OCI-LY7 (cell line): ENCODE results near the gene HLA-A. TPM values are rescaled to one million over a fixed set of nuclear protein-coding genes. Genes with fewer than 3 reads are reported as not detected.
A peak's percentile ranks its signal among the peaks of the same experiment; 100 is the strongest.
"Not testable (repeated sequence)": the region's sequence is repeated elsewhere in the genome, so short reads cannot be mapped to it uniquely, and the experiment has no call there.

Experiments
- BruUV-seq: library from RNA; stranded (reverse); fragments of 400-500 nt; replicated peaks from 2 replicates; lab custom pipeline; 2021; lab: Mats Ljungman, UMichigan
- CTCF ChIA-PET: fragments of 300-600 bp; sonication (Branson Sonifier 250); formaldehyde crosslinking; loops from one replicate; lab custom pipeline; 2022; ENCODE audit warnings: antibody characterized with exemption; ENCODE audit not compliant: unreplicated experiment; lab: Charles Lee
- POLR2A ChIA-PET: fragments of 300-600 bp; sonication (Branson Sonifier 250); formaldehyde crosslinking; loops from one replicate; lab custom pipeline; 2022; ENCODE audit warnings: antibody characterized with exemption; lab: Charles Lee
- DNase-seq: peaks from one replicate; pipeline ENCODE4 v3.0.0-alpha.2; 2015; ENCODE audit warnings: low spot score
- H2AFZ ChIP-seq: fragments of 200-600 bp; sonication (generic), shearing (Covaris generic); 2 replicates; pipeline ENCODE4 v1.6.1; 2014; ENCODE audit warnings: mild to moderate bottlenecking, antibody characterized with exemption, low read length, moderate library complexity
- H3K27ac ChIP-seq: fragments of 200-600 bp; sonication (generic); 2 replicates; pipeline ENCODE4 v1.5.1; 2014; ENCODE audit warnings: mixed run types, low read depth, mild to moderate bottlenecking, moderate library complexity, low read length, inconsistent platforms; ENCODE audit not compliant: poor library complexity, severe bottlenecking
- H3K36me3 ChIP-seq: fragments of 200-600 bp; sonication (generic); 2 replicates; pipeline ENCODE4 v1.6.1; 2014; ENCODE audit warnings: mild to moderate bottlenecking, antibody characterized with exemption, low read length, moderate library complexity, mixed read lengths; ENCODE audit not compliant: insufficient read depth
- H3K4me1 ChIP-seq: fragments of 200-600 bp; sonication (generic); 2 replicates; pipeline ENCODE4 v1.5.1; 2014; ENCODE audit warnings: mild to moderate bottlenecking, low read length; ENCODE audit not compliant: insufficient read depth, poor library complexity, severe bottlenecking
- H3K4me2 ChIP-seq: fragments of 200-600 bp; sonication (generic); 2 replicates; pipeline ENCODE4 v1.6.1; 2014; ENCODE audit warnings: mild to moderate bottlenecking, low read length
- H3K4me3 ChIP-seq: fragments of 200-600 bp; sonication (generic); 2 replicates; pipeline ENCODE4 v1.5.1; 2014; ENCODE audit warnings: mild to moderate bottlenecking, low read depth, low read length; ENCODE audit not compliant: poor library complexity, severe bottlenecking
- H3K79me2 ChIP-seq: fragments of 200-600 bp; sonication (generic); 2 replicates; pipeline ENCODE4 v1.6.1; 2016; ENCODE audit warnings: low read depth, mild to moderate bottlenecking, low read length, moderate library complexity, mixed read lengths; ENCODE audit not compliant: insufficient read depth
- H3K9me2 ChIP-seq: fragments of 200-600 bp; sonication (generic); 2 replicates; pipeline ENCODE4 v1.6.1; 2016; ENCODE audit warnings: mild to moderate bottlenecking, low read length, mixed read lengths; ENCODE audit not compliant: insufficient read depth
- H3K9me3 ChIP-seq: fragments of 200-600 bp; sonication (generic); 2 replicates; pipeline ENCODE4 v1.6.1; 2014; ENCODE audit warnings: mild to moderate bottlenecking, mixed run types, low read length, mixed read lengths
- H4K20me1 ChIP-seq: fragments of 200-600 bp; sonication (generic); 2 replicates; pipeline ENCODE4 v1.6.1; 2014; ENCODE audit warnings: mild to moderate bottlenecking, antibody characterized with exemption, low read length, moderate library complexity, mixed read lengths; ENCODE audit not compliant: insufficient read depth
- CTCF ChIP-seq: fragments of 200-600 bp; sonication (generic); conservative IDR thresholded peaks from 2 replicates; pipeline ENCODE4 v1.5.1; 2014; ENCODE audit warnings: mild to moderate bottlenecking, antibody characterized with exemption, low read length, moderate library complexity, mixed read lengths
- EZH2phosphoT487 ChIP-seq: fragments of 200-600 bp; sonication (generic); IDR thresholded peaks from 2 replicates; pipeline ENCODE4 v1.6.1; 2018; ENCODE audit warnings: low read depth, borderline replicate concordance, mild to moderate bottlenecking, mixed run types, antibody characterized with exemption, low read length, moderate library complexity, mixed read lengths
- intact Hi-C: fragments of 100-400 bp; cut with micrococcal nuclease; formaldehyde crosslinking; loops from one replicate; pipeline ENCODE4 v1.10.0; 2022; ENCODE audit not compliant: unreplicated experiment
- total RNA-seq, 2 experiments: library from RNA; depleted of rRNA in 1 of 2; stranded (reverse); fragments of >200 nt in 1 of 2; shearing (Covaris generic) in 1 of 2; gene quantifications; 2 replicates each; pipeline ENCODE4 v1.2.3, GENCODE V29; 2014 to 2022

The HLA-A gene
- total RNA-seq, 2 experiments from 2014 or later = 393 to 672 TPM

- no peaks in the 10 kb centered on the region for H3K79me2 ChIP-seq
- no peaks in the 10 kb centered on the region for H3K9me2 ChIP-seq
- peak overlapping the region; percentile 62 for H3K4me3 ChIP-seq
- H3K4me1 ChIP-seq = peaks cover 10% of the 10 kb centered on the region
- no peak for TF ChIP-seq EZH2phosphoT487
- no peak for TF ChIP-seq CTCF
- DNase-seq = peak; percentile 56
- ChIA-PET POLR2A (no interaction called here), CTCF (no interaction called here)
- H2AFZ ChIP-seq = peak overlapping the region; percentile 84
- no peaks in the 10 kb centered on the region for H3K9me3 ChIP-seq
- BruUV-seq = no TSS peak
- H4K20me1 ChIP-seq = no peaks in the 10 kb centered on the region
- no peaks in the 10 kb centered on the region for H3K36me3 ChIP-seq
- no peak overlapping the region for H3K27ac ChIP-seq
- intact Hi-C loops = no loop called here
- peak overlapping the region; percentile 76 for H3K4me2 ChIP-seq
These were observed 15.7 kb upstream of the HLA-A start for GRCh38 chr6:29926413-29927274.

GRCh38 chr6:29927275-29927569 is 15.1 kb upstream of the HLA-A start:
- intact Hi-C loops = no loop called here
- Histone ChIP-seq H3K4me1 (peaks cover 10% of the 10 kb centered on the region), H3K36me3 (no peaks in the 10 kb centered on the region), H4K20me1 (no peaks in the 10 kb centered on the region), H3K4me2 (peak overlapping the region; percentile 76), H3K4me3 (peak overlapping the region; percentile 62), H3K27ac (no peak overlapping the region), H3K79me2 (no peaks in the 10 kb centered on the region), H2AFZ (peak overlapping the region; percentile 84; the same call in 1 of the 2 replicates), H3K9me3 (no peaks in the 10 kb centered on the region), H3K9me2 (no peaks in the 10 kb centered on the region)
- CTCF ChIA-PET = no interaction called here
- POLR2A ChIA-PET = no interaction called here
- TF ChIP-seq CTCF = no peak
- no peak for TF ChIP-seq EZH2phosphoT487
- BruUV-seq = no TSS peak
- DNase-seq = no peak

- Histone ChIP-seq H3K4me2 (no peak overlapping the region), H3K4me3 (no peak overlapping the region), H3K27ac (no peak overlapping the region), H3K9me3 (no peaks in the 10 kb centered on the region), H3K36me3 (no peaks in the 10 kb centered on the region), H4K20me1 (no peaks in the 10 kb centered on the region), H3K79me2 (no peaks in the 10 kb centered on the region), H3K9me2 (no peaks in the 10 kb centered on the region), H3K4me1 (peaks cover 10% of the 10 kb centered on the region), H2AFZ (no peak overlapping the region)
- intact Hi-C loops = no loop called here
- no TSS peak for BruUV-seq
- DNase-seq = no peak
- POLR2A ChIA-PET = no interaction called here
- CTCF ChIA-PET = no interaction called here
- TF ChIP-seq CTCF (no peak), EZH2phosphoT487 (no peak)
These were observed 14.4 kb upstream of the HLA-A start for GRCh38 chr6:29927841-29928388.

GRCh38 chr6:29930047-29930446 is 12.3 kb upstream of the HLA-A start:
- H2AFZ ChIP-seq, DNase-seq, H3K36me3 ChIP-seq, H3K4me3 ChIP-seq, H3K79me2 ChIP-seq, H3K27ac ChIP-seq, H3K4me2 ChIP-seq, H3K9me2 ChIP-seq, CTCF ChIA-PET, intact Hi-C loops, H4K20me1 ChIP-seq, BruUV-seq, H3K9me3 ChIP-seq, POLR2A ChIA-PET: not testable (repeated sequence)
- peaks cover 10% of the 10 kb centered on the region for H3K4me1 ChIP-seq
